Osteoblast (primary cell): Measurements from ENCODE around the gene SPRED2. TPM values are rescaled to one million over a fixed set of nuclear protein-coding genes. Genes with fewer than 3 reads are reported as not detected.

Experiments
- DNase-seq: peaks from one replicate; pipeline ENCODE4 v3.0.0; 2011; ENCODE audit warnings: low spot score, mixed read lengths; ENCODE audit not compliant: insufficient read length; ENCODE audit errors: missing footprints
- H2AFZ ChIP-seq: 2 replicates; pipeline ENCODE4 v1.6.0; 2011; ENCODE audit warnings: mild to moderate bottlenecking, low read length
- H3K27ac ChIP-seq: 2 replicates; pipeline ENCODE4 v1.5.1; 2011; ENCODE audit warnings: mild to moderate bottlenecking, low read depth, low read length, moderate library complexity
- H3K27me3 ChIP-seq: 2 replicates; pipeline ENCODE4 v1.6.0; 2012; ENCODE audit warnings: mild to moderate bottlenecking, control low read depth, inconsistent platforms, low read length, moderate library complexity; ENCODE audit not compliant: insufficient read depth
- H3K36me3 ChIP-seq: 2 replicates; pipeline ENCODE4 v1.5.1; 2011; ENCODE audit warnings: mild to moderate bottlenecking, low read length, control low read depth, moderate library complexity; ENCODE audit not compliant: insufficient read depth
- H3K4me1 ChIP-seq: 2 replicates; pipeline ENCODE4 v1.5.1; 2011; ENCODE audit warnings: mild to moderate bottlenecking, low read length, control low read depth, moderate library complexity; ENCODE audit not compliant: insufficient read depth
- H3K4me2 ChIP-seq: 2 replicates; pipeline ENCODE4 v1.6.0; 2011; ENCODE audit warnings: mild to moderate bottlenecking, low read length; ENCODE audit not compliant: insufficient read depth
- H3K4me3 ChIP-seq: fragments of 200-600 bp; sonication (generic); 3 replicates; pipeline ENCODE4 v1.5.1; 2012; ENCODE audit warnings: mild to moderate bottlenecking, low read length, inconsistent platforms; ENCODE audit not compliant: insufficient read depth
- H3K79me2 ChIP-seq: 2 replicates; pipeline ENCODE4 v1.6.0; 2012; ENCODE audit warnings: mild to moderate bottlenecking, low read length, control low read depth, inconsistent platforms; ENCODE audit not compliant: insufficient read depth
- H3K9me3 ChIP-seq: 2 replicates; pipeline ENCODE4 v1.5.1; 2011; ENCODE audit warnings: low read depth, low read length, control low read depth
- H4K20me1 ChIP-seq: 2 replicates; pipeline ENCODE4 v1.6.0; 2012; ENCODE audit warnings: mild to moderate bottlenecking, low read length, control low read depth; ENCODE audit not compliant: insufficient read depth
- CTCF ChIP-seq: IDR thresholded peaks from 2 replicates; pipeline ENCODE4 v1.5.1; 2011; ENCODE audit warnings: mild to moderate bottlenecking, low read depth, low read length, moderate library complexity; ENCODE audit errors: extremely low read depth
- total RNA-seq: library from RNA; depleted of rRNA; stranded (reverse); fragments of >200 nt; gene quantifications from 2 replicates; pipeline ENCODE4 v1.2.3, GENCODE V29; 2012

Gene SPRED2
- total RNA-seq, 1 donor = 17.4 TPM

DNA sequence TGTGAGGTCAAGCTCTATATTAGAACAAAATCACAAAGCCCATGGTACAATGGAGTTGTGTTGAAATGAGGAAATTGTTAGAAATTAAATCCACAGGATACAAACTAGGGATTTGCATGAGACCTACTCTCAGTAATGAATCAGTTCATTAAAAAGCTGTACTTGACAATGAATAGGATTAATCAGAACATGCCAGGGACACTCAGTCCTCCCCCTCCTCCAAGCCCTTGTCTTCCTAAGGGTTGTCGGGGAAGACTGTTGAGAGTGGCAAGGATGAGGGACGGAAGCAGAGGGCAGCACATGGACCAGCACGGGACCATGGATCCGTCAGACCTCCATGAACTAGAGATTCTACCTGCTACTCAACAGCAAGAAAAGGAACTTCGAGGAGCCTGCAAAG is 39.8 kb downstream of the SPRED2 start:
- Histone ChIP-seq H3K27ac (no peak overlapping the region), H3K4me1 (peaks cover 39% of the 10 kb centered on the region), H3K27me3 (no peaks in the 10 kb centered on the region), H3K36me3 (no peaks in the 10 kb centered on the region), H4K20me1 (peaks cover 57% of the 10 kb centered on the region), H3K9me3 (no peaks in the 10 kb centered on the region), H3K4me2 (no peak overlapping the region), H2AFZ (no peak overlapping the region), H3K4me3 (no peak overlapping the region), H3K79me2 (peaks cover 91% of the 10 kb centered on the region)
- TF ChIP-seq CTCF = no peak
- DNase-seq = no peak

DNA sequence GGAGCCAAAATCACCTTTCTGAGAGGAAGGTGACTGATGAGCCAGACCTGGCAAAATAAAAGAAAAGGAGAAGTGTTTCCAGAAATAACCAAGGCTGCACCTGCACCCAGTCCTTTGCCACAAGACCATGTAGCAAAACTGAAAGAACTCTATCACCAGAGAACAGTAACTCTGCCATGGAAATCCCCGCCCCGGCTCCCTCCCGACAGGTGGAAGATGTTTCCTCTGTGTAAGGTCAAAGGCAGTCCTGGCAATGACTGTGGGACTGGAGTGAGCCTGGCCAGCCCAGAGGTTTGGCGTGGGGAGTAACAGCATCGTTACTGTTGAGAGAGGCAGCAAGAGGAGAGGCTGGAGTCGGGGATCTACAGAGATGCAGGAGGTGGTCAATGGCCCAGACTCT is 42.3 kb downstream of the SPRED2 start:
- no peaks in the 10 kb centered on the region for H3K9me3 ChIP-seq
- H4K20me1 ChIP-seq = peaks cover 53% of the 10 kb centered on the region
- DNase-seq = no peak
- H3K27ac ChIP-seq = no peak overlapping the region
- no peaks in the 10 kb centered on the region for H3K36me3 ChIP-seq
- no peak overlapping the region for H3K4me3 ChIP-seq
- no peak for TF ChIP-seq CTCF
- peaks cover 26% of the 10 kb centered on the region for H3K4me1 ChIP-seq
- H2AFZ ChIP-seq = no peak overlapping the region
- no peak overlapping the region for H3K4me2 ChIP-seq
- H3K79me2 ChIP-seq = peaks cover 94% of the 10 kb centered on the region
- no peaks in the 10 kb centered on the region for H3K27me3 ChIP-seq

DNA sequence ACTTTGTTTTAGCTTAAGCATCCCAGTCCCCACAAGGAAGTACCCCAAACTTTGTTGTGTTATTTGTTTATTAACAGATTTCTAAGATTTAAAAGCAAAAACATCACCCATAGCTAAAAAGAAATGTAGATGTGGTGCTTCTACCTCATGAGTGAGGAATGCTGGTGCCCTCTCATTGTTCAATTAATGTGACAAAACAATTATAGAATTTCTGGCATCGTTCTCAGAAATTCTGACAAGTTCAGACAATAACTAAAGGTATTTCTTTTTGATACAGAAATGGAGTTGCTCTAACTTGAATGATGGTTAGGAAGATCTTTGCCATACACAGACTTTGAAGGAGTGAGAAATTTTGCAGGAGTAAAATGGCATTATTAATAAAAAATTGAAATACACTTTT is 42.9 kb downstream of the SPRED2 start:
- no peak overlapping the region for H3K4me2 ChIP-seq
- peaks cover 46% of the 10 kb centered on the region for H4K20me1 ChIP-seq
- no peak for TF ChIP-seq CTCF
- no peaks in the 10 kb centered on the region for H3K9me3 ChIP-seq
- no peak overlapping the region for H3K4me3 ChIP-seq
- no peak for DNase-seq
- H3K79me2 ChIP-seq = peaks cover 92% of the 10 kb centered on the region
- H3K36me3 ChIP-seq = no peaks in the 10 kb centered on the region
- peaks cover 27% of the 10 kb centered on the region for H3K4me1 ChIP-seq
- H3K27me3 ChIP-seq = no peaks in the 10 kb centered on the region
- no peak overlapping the region for H2AFZ ChIP-seq
- H3K27ac ChIP-seq = no peak overlapping the region

- no peak overlapping the region for H3K27ac ChIP-seq
- H2AFZ ChIP-seq = no peak overlapping the region
- peaks cover 48% of the 10 kb centered on the region for H4K20me1 ChIP-seq
- peaks cover 91% of the 10 kb centered on the region for H3K79me2 ChIP-seq
- DNase-seq = no peak
- peaks cover 33% of the 10 kb centered on the region for H3K4me1 ChIP-seq
- no peaks in the 10 kb centered on the region for H3K27me3 ChIP-seq
- no peak for TF ChIP-seq CTCF
- H3K4me2 ChIP-seq = no peak overlapping the region
- H3K4me3 ChIP-seq = no peak overlapping the region
- no peaks in the 10 kb centered on the region for H3K9me3 ChIP-seq
- H3K36me3 ChIP-seq = no peaks in the 10 kb centered on the region
Measured at GRCh38 chr2:65388596-65389390, 43.6 kb downstream of the SPRED2 start.
